ENCODE results near the gene RASA1.
A peak's percentile ranks its signal among the peaks of the same experiment; 100 is the strongest.

The RASA1 gene

GRCh38 chr5:87404359-87404758 lies 136.7 kb downstream of the RASA1 start:
- Histone ChIP-seq H3K9ac (ENCODE audit: low read length) (no peak overlapping the region), H3K4me3 (ENCODE audit: low read length) (no peak overlapping the region), H3K4me1 (ENCODE audit: control insufficient read depth, insufficient read depth, low read length) (peaks cover 58% of the 10 kb centered on the region), H3K9me3 (ENCODE audit: control insufficient read depth, low read length) (no peaks in the 10 kb centered on the region), H3K36me3 (ENCODE audit: control insufficient read depth, insufficient read depth, low read length, severe bottlenecking) (peaks cover 95% of the 10 kb centered on the region), H3K27me3 (replicated peaks; ENCODE audit: control insufficient read depth, insufficient read depth, low read length) (no peaks in the 10 kb centered on the region)
- no peak for DNase-seq (ENCODE audit: low read depth)

DNA sequence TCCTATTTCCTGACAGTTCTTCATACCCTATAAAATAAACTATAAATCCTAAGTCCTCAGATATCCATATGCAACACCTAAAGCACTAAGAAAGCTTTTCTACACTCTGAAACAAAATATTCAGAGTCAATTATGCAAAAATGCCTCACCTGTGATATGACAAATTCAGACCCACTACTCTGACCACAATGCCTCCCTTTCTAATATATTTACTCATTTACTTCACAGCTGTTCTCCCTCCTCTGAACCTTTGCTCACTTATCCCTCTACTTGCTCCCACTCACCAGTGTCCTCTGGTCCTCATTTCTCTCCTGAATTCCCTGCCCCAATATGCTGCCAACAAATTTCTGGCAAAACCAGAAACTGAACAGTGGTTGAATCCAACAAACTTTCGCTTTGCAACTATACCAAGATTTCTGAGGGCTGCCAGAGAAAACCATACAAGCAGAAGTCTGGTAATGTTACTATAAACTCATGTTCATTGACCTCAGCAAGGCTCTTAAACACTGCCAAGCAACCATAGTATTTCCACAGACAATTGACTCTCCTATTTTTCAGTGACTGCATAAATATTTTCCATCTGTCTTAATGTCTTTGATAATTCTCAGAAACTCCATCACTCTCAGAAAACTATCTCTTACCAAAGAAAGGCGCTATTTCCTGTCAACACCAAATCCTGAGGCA lies 137.9 kb downstream of the RASA1 start:
- Histone ChIP-seq H3K9ac (ENCODE audit: low read length) (no peak overlapping the region), H3K4me1 (ENCODE audit: control insufficient read depth, insufficient read depth, low read length) (peaks cover 61% of the 10 kb centered on the region), H3K9me3 (ENCODE audit: control insufficient read depth, low read length) (no peaks in the 10 kb centered on the region), H3K4me3 (ENCODE audit: low read length) (no peak overlapping the region), H3K36me3 (ENCODE audit: control insufficient read depth, insufficient read depth, low read length, severe bottlenecking) (peaks cover 92% of the 10 kb centered on the region), H3K27me3 (replicated peaks; ENCODE audit: control insufficient read depth, insufficient read depth, low read length) (no peaks in the 10 kb centered on the region)
- no peak for DNase-seq (ENCODE audit: low read depth)

DNA sequence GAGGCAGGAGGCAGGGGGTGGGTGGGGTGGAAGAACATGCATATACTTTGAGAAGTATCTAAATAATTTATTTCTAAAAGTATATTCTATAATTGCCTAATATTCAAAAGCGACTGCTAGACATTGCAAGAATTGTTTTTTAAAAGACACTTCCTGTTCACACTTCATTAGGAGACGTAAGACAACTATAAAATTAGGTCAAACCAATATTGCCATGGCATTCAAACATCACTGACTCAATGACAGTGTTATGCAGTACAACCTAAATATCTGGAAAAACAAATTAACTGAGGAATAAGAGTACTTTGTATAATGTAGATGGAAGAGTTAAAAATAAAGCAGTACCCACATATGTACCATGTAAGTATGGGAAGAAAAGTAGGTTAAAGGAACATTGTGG lies 140.5 kb downstream of the RASA1 start:
- H3K4me1 ChIP-seq (ENCODE audit: control insufficient read depth, insufficient read depth, low read length) = peaks cover 55% of the 10 kb centered on the region
- peaks cover 71% of the 10 kb centered on the region for H3K36me3 ChIP-seq (ENCODE audit: control insufficient read depth, insufficient read depth, low read length, severe bottlenecking)
- H3K9ac ChIP-seq (ENCODE audit: low read length) = no peak overlapping the region
- no peaks in the 10 kb centered on the region for H3K27me3 ChIP-seq (replicated peaks; ENCODE audit: control insufficient read depth, insufficient read depth, low read length)
- no peaks in the 10 kb centered on the region for H3K9me3 ChIP-seq (ENCODE audit: control insufficient read depth, low read length)
- no peak overlapping the region for H3K4me3 ChIP-seq (ENCODE audit: low read length)
- DNase-seq (ENCODE audit: low read depth) = no peak

- H3K9ac ChIP-seq (ENCODE audit: low read length) = peak overlapping the region; percentile 97
- DNase-seq (ENCODE audit: low read depth) = peak; percentile 78
- H3K9me3 ChIP-seq (ENCODE audit: control insufficient read depth, low read length) = no peaks in the 10 kb centered on the region
- peaks cover 42% of the 10 kb centered on the region for H3K4me1 ChIP-seq (ENCODE audit: control insufficient read depth, insufficient read depth, low read length)
- H3K36me3 ChIP-seq (ENCODE audit: control insufficient read depth, insufficient read depth, low read length, severe bottlenecking) = peaks cover 43% of the 10 kb centered on the region
- no peaks in the 10 kb centered on the region for H3K27me3 ChIP-seq (replicated peaks; ENCODE audit: control insufficient read depth, insufficient read depth, low read length)
- peak overlapping the region; percentile 98 for H3K4me3 ChIP-seq (ENCODE audit: low read length)
These were observed 143.2 kb downstream of the RASA1 start for GRCh38 chr5:87410931-87411330.

DNA sequence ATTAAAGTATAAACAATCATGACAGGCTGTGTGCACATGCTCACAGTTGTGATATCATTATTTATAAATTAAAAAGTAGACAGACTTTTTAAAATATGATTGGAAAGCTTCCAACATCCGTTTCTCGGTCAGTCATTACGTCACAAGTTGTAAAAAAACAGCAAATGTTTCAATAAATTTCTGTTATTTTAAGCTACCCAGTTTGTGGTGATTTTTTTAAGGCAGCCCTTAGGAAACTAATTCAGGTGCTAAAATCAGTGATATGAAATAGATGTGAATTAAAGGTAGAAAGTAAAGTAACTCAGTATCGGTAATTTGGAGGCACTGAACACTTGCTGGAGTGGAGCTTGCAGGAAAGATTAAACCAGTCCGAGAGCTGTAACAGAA lies 143.9 kb downstream of the RASA1 start:
- Histone ChIP-seq H3K36me3 (ENCODE audit: control insufficient read depth, insufficient read depth, low read length, severe bottlenecking) (peaks cover 37% of the 10 kb centered on the region), H3K9ac (ENCODE audit: low read length) (peak overlapping the region; percentile 97), H3K4me3 (ENCODE audit: low read length) (peak overlapping the region; percentile 98), H3K27me3 (replicated peaks; ENCODE audit: control insufficient read depth, insufficient read depth, low read length) (no peaks in the 10 kb centered on the region), H3K9me3 (ENCODE audit: control insufficient read depth, low read length) (no peaks in the 10 kb centered on the region), H3K4me1 (ENCODE audit: control insufficient read depth, insufficient read depth, low read length) (peaks cover 36% of the 10 kb centered on the region)
- peak; percentile 14 for DNase-seq (ENCODE audit: low read depth)

DNA sequence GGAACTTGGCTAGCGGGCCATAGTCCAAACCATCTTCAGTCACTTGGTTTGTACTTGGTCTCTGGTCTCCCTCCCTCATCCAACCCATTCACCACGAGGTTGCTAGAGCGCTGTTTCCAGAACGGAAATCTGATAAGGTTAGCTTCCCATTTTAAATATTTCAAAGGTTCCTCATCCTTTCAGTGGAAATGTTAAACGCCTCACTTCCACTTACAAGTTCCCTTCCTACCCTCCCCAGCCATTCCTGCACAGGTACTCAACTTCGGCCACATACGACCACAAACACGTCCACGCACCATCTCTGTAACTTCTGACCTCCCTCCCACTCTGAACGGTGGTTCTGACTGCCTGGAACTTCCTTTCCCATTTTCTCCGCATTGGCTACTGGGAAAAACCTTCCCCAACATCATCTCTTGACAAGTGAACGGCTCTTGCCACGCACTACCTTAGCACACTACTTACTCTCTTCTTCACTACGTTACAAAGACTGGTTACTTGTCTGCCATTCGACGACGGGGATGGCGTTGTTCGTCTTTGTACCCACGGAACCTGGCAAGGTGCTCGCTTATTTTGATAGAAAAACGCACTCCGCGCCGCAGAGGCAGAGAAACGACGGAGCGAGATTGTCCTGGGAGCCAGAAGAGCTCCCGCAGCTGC lies 144.4 kb downstream of the RASA1 start:
- Histone ChIP-seq H3K36me3 (ENCODE audit: control insufficient read depth, insufficient read depth, low read length, severe bottlenecking) (peaks cover 32% of the 10 kb centered on the region), H3K4me1 (ENCODE audit: control insufficient read depth, insufficient read depth, low read length) (peaks cover 36% of the 10 kb centered on the region), H3K4me3 (ENCODE audit: low read length) (peak overlapping the region; percentile 98), H3K9me3 (ENCODE audit: control insufficient read depth, low read length) (no peaks in the 10 kb centered on the region), H3K27me3 (replicated peaks; ENCODE audit: control insufficient read depth, insufficient read depth, low read length) (no peaks in the 10 kb centered on the region), H3K9ac (ENCODE audit: low read length) (peak overlapping the region; percentile 97)
- peak; percentile 59 for DNase-seq (ENCODE audit: low read depth)

DNA sequence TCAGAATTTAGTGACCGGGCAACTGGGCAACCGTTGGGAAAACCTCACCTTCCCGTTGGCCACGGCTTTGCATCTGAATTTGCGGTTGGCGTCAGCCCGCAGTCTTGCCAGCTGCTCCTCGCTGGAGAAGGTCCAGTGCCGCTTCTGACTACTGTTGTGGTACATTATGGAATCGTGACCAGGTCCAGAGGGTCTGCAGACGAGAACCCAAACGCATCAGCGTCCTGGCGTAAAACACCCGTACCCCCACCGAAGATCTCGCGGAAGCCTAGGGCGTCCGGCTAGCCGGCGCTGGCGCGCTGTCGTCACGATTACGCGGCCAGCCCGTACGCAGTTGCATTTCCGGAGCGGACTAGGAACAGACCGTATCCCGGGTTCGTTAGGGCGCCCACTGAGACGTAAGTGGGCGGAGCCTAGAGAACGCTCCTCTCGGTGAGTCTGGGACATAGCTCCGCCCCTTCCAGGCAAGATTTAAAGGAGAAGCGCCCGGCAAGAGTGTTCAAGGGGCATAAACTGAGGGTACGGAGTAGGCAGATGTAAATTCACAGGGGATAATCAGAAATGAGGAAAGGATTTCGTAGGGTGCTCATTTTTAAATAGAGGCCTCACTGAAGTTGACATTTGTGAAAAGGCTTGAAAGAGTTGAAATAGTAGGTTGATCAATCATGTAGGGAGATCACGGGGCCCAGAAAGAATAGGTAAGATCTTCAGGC lies 145.1 kb downstream of the RASA1 start, which contains the start of gene CCNH:
Gene CCNH (minus strand): TSS at position 301 of the 713 bp plus-strand sequence. CDS start 136 bp downstream, at position 165.
- peaks cover 36% of the 10 kb centered on the region for H3K4me1 ChIP-seq (ENCODE audit: control insufficient read depth, insufficient read depth, low read length)
- no peaks in the 10 kb centered on the region for H3K27me3 ChIP-seq (replicated peaks; ENCODE audit: control insufficient read depth, insufficient read depth, low read length)
- H3K4me3 ChIP-seq (ENCODE audit: low read length) = peak within 1 kb of the TSS; percentile 98
- no peaks in the 10 kb centered on the region for H3K9me3 ChIP-seq (ENCODE audit: control insufficient read depth, low read length)
- peaks cover 25% of the 10 kb centered on the region for H3K36me3 ChIP-seq (ENCODE audit: control insufficient read depth, insufficient read depth, low read length, severe bottlenecking)
- DNase-seq (ENCODE audit: low read depth) = peak; percentile 100
- peak within 1 kb of the TSS; percentile 97 for H3K9ac ChIP-seq (ENCODE audit: low read length)

- peak; percentile 52 for DNase-seq (ENCODE audit: low read depth)
- Histone ChIP-seq H3K4me1 (ENCODE audit: control insufficient read depth, insufficient read depth, low read length) (peaks cover 35% of the 10 kb centered on the region), H3K36me3 (ENCODE audit: control insufficient read depth, insufficient read depth, low read length, severe bottlenecking) (peaks cover 20% of the 10 kb centered on the region), H3K9me3 (ENCODE audit: control insufficient read depth, low read length) (no peaks in the 10 kb centered on the region), H3K4me3 (ENCODE audit: low read length) (peak overlapping the region; percentile 98), H3K27me3 (replicated peaks; ENCODE audit: control insufficient read depth, insufficient read depth, low read length) (no peaks in the 10 kb centered on the region), H3K9ac (ENCODE audit: low read length) (peak overlapping the region; percentile 97)
These were observed 145.6 kb downstream of the RASA1 start for GRCh38 chr5:87413343-87413645.

- Histone ChIP-seq H3K4me1 (ENCODE audit: control insufficient read depth, insufficient read depth, low read length) (peaks cover 1% of the 10 kb centered on the region), H3K9me3 (ENCODE audit: control insufficient read depth, low read length) (no peaks in the 10 kb centered on the region), H3K9ac (ENCODE audit: low read length) (no peak overlapping the region), H3K4me3 (ENCODE audit: low read length) (no peak overlapping the region), H3K36me3 (ENCODE audit: control insufficient read depth, insufficient read depth, low read length, severe bottlenecking) (no peaks in the 10 kb centered on the region), H3K27me3 (replicated peaks; ENCODE audit: control insufficient read depth, insufficient read depth, low read length) (no peaks in the 10 kb centered on the region)
- no peak for DNase-seq (ENCODE audit: low read depth)
These were observed 150.8 kb downstream of the RASA1 start for GRCh38 chr5:87418506-87418905.

DNA sequence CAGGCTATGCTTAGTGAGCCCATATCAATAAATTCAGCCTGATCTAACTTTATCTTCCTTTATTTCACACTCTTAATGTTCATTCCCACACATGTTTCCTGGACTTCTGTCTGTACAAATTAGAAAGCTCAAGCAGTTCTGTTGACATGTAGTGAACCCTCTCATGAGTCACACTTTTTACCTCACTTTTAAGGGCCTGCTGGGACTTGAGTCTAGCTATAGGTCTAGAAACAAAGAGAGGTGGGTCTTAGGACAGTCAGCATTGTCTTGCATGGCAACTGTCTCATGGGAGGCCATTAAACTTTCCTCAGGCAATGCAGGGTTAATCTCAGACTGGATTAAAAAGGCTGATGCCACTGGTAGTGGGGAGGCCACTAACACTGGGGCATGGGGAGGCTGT lies 153.6 kb downstream of the RASA1 start:
- Histone ChIP-seq H3K36me3 (ENCODE audit: control insufficient read depth, insufficient read depth, low read length, severe bottlenecking) (no peaks in the 10 kb centered on the region), H3K4me3 (ENCODE audit: low read length) (no peak overlapping the region), H3K9me3 (ENCODE audit: control insufficient read depth, low read length) (no peaks in the 10 kb centered on the region), H3K4me1 (ENCODE audit: control insufficient read depth, insufficient read depth, low read length) (peaks cover 6% of the 10 kb centered on the region), H3K27me3 (replicated peaks; ENCODE audit: control insufficient read depth, insufficient read depth, low read length) (no peaks in the 10 kb centered on the region), H3K9ac (ENCODE audit: low read length) (no peak overlapping the region)
- no peak for DNase-seq (ENCODE audit: low read depth)

DNA sequence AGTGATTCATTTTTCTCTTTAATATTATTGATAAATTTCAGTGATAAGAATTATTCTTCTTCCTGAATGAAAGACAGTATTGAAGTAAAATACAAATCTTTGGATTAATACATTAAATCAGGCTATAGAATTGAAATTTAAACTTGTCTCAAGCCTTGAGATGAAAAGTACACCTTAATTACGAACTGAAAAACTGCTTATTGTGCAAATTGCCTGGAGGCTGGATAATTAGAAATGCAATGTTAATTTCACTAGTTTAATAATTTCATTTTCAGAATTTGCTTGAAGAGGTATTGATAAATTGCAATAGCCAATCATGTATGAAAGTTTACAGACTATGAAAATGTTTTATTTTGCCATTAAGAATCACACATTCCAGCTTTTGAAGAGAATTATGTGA lies 156.1 kb downstream of the RASA1 start:
- peaks cover 6% of the 10 kb centered on the region for H3K4me1 ChIP-seq (ENCODE audit: control insufficient read depth, insufficient read depth, low read length)
- no peak for DNase-seq (ENCODE audit: low read depth)
- H3K9ac ChIP-seq (ENCODE audit: low read length) = no peak overlapping the region
- no peaks in the 10 kb centered on the region for H3K36me3 ChIP-seq (ENCODE audit: control insufficient read depth, insufficient read depth, low read length, severe bottlenecking)
- H3K9me3 ChIP-seq (ENCODE audit: control insufficient read depth, low read length) = no peaks in the 10 kb centered on the region
- H3K4me3 ChIP-seq (ENCODE audit: low read length) = no peak overlapping the region
- no peaks in the 10 kb centered on the region for H3K27me3 ChIP-seq (replicated peaks; ENCODE audit: control insufficient read depth, insufficient read depth, low read length)
